GM23338 (cell line): ENCODE data around the gene TMEM244. TPM values are rescaled to one million over a fixed set of nuclear protein-coding genes. Genes with fewer than 3 reads are reported as not detected.

Experiments used
- ATAC-seq: fragments of 200-7000 bp; cut with Tn5 transposase; 3 replicates; pipeline ENCODE4 v1.9.1; 2020
- DNase-seq: peaks from one replicate; pipeline ENCODE4 v3.0.0-alpha.2; 2015; ENCODE audit warnings: low spot score
- H2AFZ ChIP-seq: fragments of 200-600 bp; sonication (generic); 2 replicates; pipeline ENCODE4 v1.8.0; 2016; ENCODE audit warnings: antibody characterized with exemption, mild to moderate bottlenecking, moderate library complexity
- H3F3A ChIP-seq: fragments of 200-600 bp; sonication (generic); replicated peaks from 2 replicates; pipeline ENCODE4 v1.8.0; 2017; ENCODE audit warnings: antibody characterized with exemption, mixed run types, low read depth
- H3K27ac ChIP-seq: fragments of 200-600 bp; sonication (generic); 2 replicates; pipeline ENCODE4 v1.6.1; 2016; ENCODE audit warnings: low read depth
- H3K27me3 ChIP-seq: fragments of 200-600 bp; sonication (generic); 2 replicates; pipeline ENCODE4 v1.8.0; 2016; ENCODE audit warnings: mild to moderate bottlenecking, mixed run types, moderate library complexity; ENCODE audit not compliant: insufficient read depth
- H3K36me3 ChIP-seq: fragments of 200-600 bp; sonication (generic); 2 replicates; pipeline ENCODE4 v1.8.0; 2016; ENCODE audit warnings: mild to moderate bottlenecking; ENCODE audit not compliant: insufficient read depth
- H3K4me1 ChIP-seq: fragments of 200-600 bp; sonication (generic); 2 replicates; pipeline ENCODE4 v1.8.0; 2016; ENCODE audit warnings: mild to moderate bottlenecking, moderate library complexity; ENCODE audit not compliant: insufficient read depth
- H3K4me2 ChIP-seq: fragments of 200-600 bp; sonication (generic); 2 replicates; pipeline ENCODE4 v1.7.1; 2017; ENCODE audit warnings: mixed run types
- H3K4me3 ChIP-seq: fragments of 200-600 bp; sonication (generic); 2 replicates; pipeline ENCODE4 v1.6.1; 2016; ENCODE audit warnings: mixed run types
- H3K79me2 ChIP-seq: fragments of 200-600 bp; sonication (generic); replicated peaks from 2 replicates; pipeline ENCODE4 v1.8.0; 2017; ENCODE audit warnings: mild to moderate bottlenecking; ENCODE audit not compliant: insufficient read depth
- H3K9me2 ChIP-seq: fragments of 200-600 bp; sonication (generic); 2 replicates; pipeline ENCODE4 v1.8.0; 2017; ENCODE audit not compliant: insufficient read depth
- H4K20me1 ChIP-seq: fragments of 200-600 bp; sonication (generic); replicated peaks from 2 replicates; pipeline ENCODE4 v1.8.0; 2017; ENCODE audit warnings: mild to moderate bottlenecking; ENCODE audit not compliant: insufficient read depth
- H3K27ac Mint-ChIP-seq: 2 replicates; pipeline ENCODE4 v1.8.0; 2020; ENCODE audit warnings: inconsistent platforms, mild to moderate bottlenecking, moderate library complexity, mixed read lengths
- H3K27me3 Mint-ChIP-seq: 3 replicates; pipeline ENCODE4 v1.8.0; 2022; ENCODE audit warnings: low read depth, mild to moderate bottlenecking, moderate library complexity, mixed read lengths, inconsistent platforms; ENCODE audit not compliant: insufficient read depth, poor library complexity
- H3K36me3 Mint-ChIP-seq: 3 replicates; pipeline ENCODE4 v1.8.0; 2021; ENCODE audit warnings: low read depth, mild to moderate bottlenecking, inconsistent platforms, moderate library complexity, mixed read lengths
- H3K4me1 Mint-ChIP-seq: 3 replicates; pipeline ENCODE4 v1.8.0; 2020; ENCODE audit warnings: mild to moderate bottlenecking, inconsistent platforms, mixed read lengths
- H3K4me3 Mint-ChIP-seq: 3 replicates; pipeline ENCODE4 v1.8.0; 2021; ENCODE audit warnings: moderate library complexity, mild to moderate bottlenecking, inconsistent platforms, mixed read lengths
- H3K9me3 Mint-ChIP-seq: 3 replicates; pipeline ENCODE4 v1.8.0; 2020; ENCODE audit warnings: moderate library complexity, mild to moderate bottlenecking, inconsistent platforms, mixed read lengths
- CREB1 ChIP-seq: fragments of 250-450 bp; sonication (Bioruptor Pico); IDR thresholded peaks from 2 replicates; pipeline ENCODE4 v1.5.0; 2020; ENCODE audit warnings: low read depth, mild to moderate bottlenecking, moderate library complexity
- ETS1 ChIP-seq: IDR thresholded peaks from 2 replicates; pipeline ENCODE4 v1.6.1; 2016; ENCODE audit warnings: antibody characterized with exemption
- EZH2 ChIP-seq: fragments of 200-600 bp; sonication (generic); IDR thresholded peaks from one replicate; pipeline ENCODE4 v1.8.0; 2017; ENCODE audit warnings: antibody characterized with exemption, mild to moderate bottlenecking, low read depth; ENCODE audit not compliant: unreplicated experiment
- EZH2phosphoT487 ChIP-seq: fragments of 200-600 bp; sonication (generic); IDR thresholded peaks from one replicate; pipeline ENCODE4 v1.8.1; 2018; ENCODE audit warnings: antibody characterized with exemption; ENCODE audit not compliant: unreplicated experiment
- JUNB ChIP-seq: IDR thresholded peaks from one replicate; pipeline ENCODE4 v1.6.1; 2016; ENCODE audit warnings: antibody characterized with exemption; ENCODE audit not compliant: unreplicated experiment
- NANOG ChIP-seq: IDR thresholded peaks from 2 replicates; pipeline ENCODE4 v1.6.1; 2016; ENCODE audit warnings: antibody characterized with exemption, borderline replicate concordance
- POLR2AphosphoS5 ChIP-seq: IDR thresholded peaks from 2 replicates; pipeline ENCODE4 v1.6.1; 2016; ENCODE audit warnings: antibody characterized with exemption, low read depth
- REST ChIP-seq: IDR thresholded peaks from one replicate; pipeline ENCODE4 v1.6.1; 2018; ENCODE audit warnings: antibody characterized with exemption; ENCODE audit not compliant: unreplicated experiment
- ZNF114 ChIP-seq: fragments of 250-450 bp; sonication (Bioruptor Pico); IDR thresholded peaks from 2 replicates; pipeline ENCODE4 v1.5.0; 2020; ENCODE audit warnings: mild to moderate bottlenecking, moderate library complexity
- ZNF331 ChIP-seq: fragments of 250-450 bp; sonication (Bioruptor Pico); IDR thresholded peaks from 2 replicates; pipeline ENCODE4 v1.5.0; 2020; ENCODE audit warnings: low read depth, mild to moderate bottlenecking, moderate library complexity
- ZNF462 ChIP-seq: fragments of 250-450 bp; sonication (Bioruptor Pico); IDR thresholded peaks from 2 replicates; pipeline ENCODE4 v1.5.0; 2020; ENCODE audit warnings: mild to moderate bottlenecking, moderate library complexity
- polyA plus RNA-seq: library from polyadenylated mRNA; unstranded; fragments of >200 nt; fragmentation: Nextera tagmentation; extraction: Ambion mirVana; gene quantifications from 2 replicates; pipeline ENCODE4 v1.2.1, GENCODE V29; 2016
- total RNA-seq: library from RNA; depleted of rRNA; stranded (reverse); fragments of >200 nt; shearing (Covaris generic); gene quantifications from 2 replicates; pipeline ENCODE4 v1.2.3, GENCODE V29; 2014

The TMEM244 gene
- total and polyA plus RNA-seq, 2 experiments from 2014 or later: not detected

- DNase-seq (no peak), ATAC-seq (no peak)
- no peaks in the 10 kb centered on the region; the same call in 1 of the 2 replicates for H3K36me3 ChIP-seq
- H3K4me1 ChIP-seq: no peaks in the 10 kb centered on the region
- no peaks in the 10 kb centered on the region for H3F3A ChIP-seq
- H3K9me2 ChIP-seq: no peaks in the 10 kb centered on the region
- no peak overlapping the region for H3K4me3 Mint-ChIP-seq
- no peak overlapping the region for H3K27ac Mint-ChIP-seq
- H3K9me3 Mint-ChIP-seq: peaks cover 11% of the 10 kb centered on the region; the same call in 2 of the 3 replicates
- H3K27me3 ChIP-seq: no peaks in the 10 kb centered on the region
- no peaks in the 10 kb centered on the region for H4K20me1 ChIP-seq
- H3K27me3 Mint-ChIP-seq: no peaks in the 10 kb centered on the region
- no peaks in the 10 kb centered on the region for H3K4me1 Mint-ChIP-seq
- no peak overlapping the region for H3K4me3 ChIP-seq
- H3K27ac ChIP-seq: no peak overlapping the region
- H3K79me2 ChIP-seq: no peaks in the 10 kb centered on the region
- H2AFZ ChIP-seq: no peak overlapping the region
- H3K4me2 ChIP-seq: no peak overlapping the region
- TF ChIP-seq NANOG (no peak), EZH2 (no peak), EZH2phosphoT487 (no peak), ZNF331 (no peak), CREB1 (no peak)
- peaks cover 3% of the 10 kb centered on the region; the same call in 1 of the 3 replicates for H3K36me3 Mint-ChIP-seq
Observed at GRCh38 chr6:129874837-129875236, 13.7 kb upstream of the TMEM244 start.

GRCh38 chr6:129872586-129872985, 11.5 kb upstream of the TMEM244 start:
- Histone ChIP-seq H4K20me1 (no peaks in the 10 kb centered on the region), H3K27me3 (no peaks in the 10 kb centered on the region), H3K27ac (no peak overlapping the region), H3K36me3 (no peaks in the 10 kb centered on the region), H3K4me1 (peaks cover 4% of the 10 kb centered on the region), H3K9me2 (no peaks in the 10 kb centered on the region), H3K79me2 (no peaks in the 10 kb centered on the region), H2AFZ (0 out of 2 replicates have a peak overlapping the region, but pooled peaks have one; percentile 28), H3K4me2 (no peak overlapping the region), H3F3A (no peaks in the 10 kb centered on the region), H3K4me3 (no peak overlapping the region)
- Mint-ChIP-seq H3K27me3 (no peaks in the 10 kb centered on the region), H3K4me1 (peaks cover 5% of the 10 kb centered on the region; the same call in 2 of the 3 replicates), H3K27ac (no peak overlapping the region), H3K9me3 (no peaks in the 10 kb centered on the region), H3K4me3 (no peak overlapping the region), H3K36me3 (no peaks in the 10 kb centered on the region)
- DNase-seq (no peak), ATAC-seq (no peak)
- no peak for TF ChIP-seq EZH2
- no peak for TF ChIP-seq ETS1
- no peak for TF ChIP-seq ZNF114 (CRISPR knock-in tag)
- TF ChIP-seq NANOG: no peak
- no peak for TF ChIP-seq CREB1
- no peak for TF ChIP-seq ZNF462 (CRISPR knock-in tag)
- TF ChIP-seq POLR2AphosphoS5: no peak
- no peak for TF ChIP-seq REST
- TF ChIP-seq JUNB: no peak
